Limb (tissue), 2 donors: ENCODE data around the gene DDX56.

Experiments
- DNase-seq, 2 donors: peaks; one replicate each; pipeline ENCODE4 v3.0.0-alpha.2; 2016; ENCODE audit errors: extremely low spot score in 2 of 2

The DDX56 gene, protein sequence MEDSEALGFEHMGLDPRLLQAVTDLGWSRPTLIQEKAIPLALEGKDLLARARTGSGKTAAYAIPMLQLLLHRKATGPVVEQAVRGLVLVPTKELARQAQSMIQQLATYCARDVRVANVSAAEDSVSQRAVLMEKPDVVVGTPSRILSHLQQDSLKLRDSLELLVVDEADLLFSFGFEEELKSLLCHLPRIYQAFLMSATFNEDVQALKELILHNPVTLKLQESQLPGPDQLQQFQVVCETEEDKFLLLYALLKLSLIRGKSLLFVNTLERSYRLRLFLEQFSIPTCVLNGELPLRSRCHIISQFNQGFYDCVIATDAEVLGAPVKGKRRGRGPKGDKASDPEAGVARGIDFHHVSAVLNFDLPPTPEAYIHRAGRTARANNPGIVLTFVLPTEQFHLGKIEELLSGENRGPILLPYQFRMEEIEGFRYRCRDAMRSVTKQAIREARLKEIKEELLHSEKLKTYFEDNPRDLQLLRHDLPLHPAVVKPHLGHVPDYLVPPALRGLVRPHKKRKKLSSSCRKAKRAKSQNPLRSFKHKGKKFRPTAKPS

GRCh38 chr7:44573464-44574286 is at the start of gene DDX56:
DDX56 (minus strand) TSS chr7:44573908; CDS start chr7:44573895, 13 bp downstream.
- peak; percentile 93 to 95 for DNase-seq

DNA sequence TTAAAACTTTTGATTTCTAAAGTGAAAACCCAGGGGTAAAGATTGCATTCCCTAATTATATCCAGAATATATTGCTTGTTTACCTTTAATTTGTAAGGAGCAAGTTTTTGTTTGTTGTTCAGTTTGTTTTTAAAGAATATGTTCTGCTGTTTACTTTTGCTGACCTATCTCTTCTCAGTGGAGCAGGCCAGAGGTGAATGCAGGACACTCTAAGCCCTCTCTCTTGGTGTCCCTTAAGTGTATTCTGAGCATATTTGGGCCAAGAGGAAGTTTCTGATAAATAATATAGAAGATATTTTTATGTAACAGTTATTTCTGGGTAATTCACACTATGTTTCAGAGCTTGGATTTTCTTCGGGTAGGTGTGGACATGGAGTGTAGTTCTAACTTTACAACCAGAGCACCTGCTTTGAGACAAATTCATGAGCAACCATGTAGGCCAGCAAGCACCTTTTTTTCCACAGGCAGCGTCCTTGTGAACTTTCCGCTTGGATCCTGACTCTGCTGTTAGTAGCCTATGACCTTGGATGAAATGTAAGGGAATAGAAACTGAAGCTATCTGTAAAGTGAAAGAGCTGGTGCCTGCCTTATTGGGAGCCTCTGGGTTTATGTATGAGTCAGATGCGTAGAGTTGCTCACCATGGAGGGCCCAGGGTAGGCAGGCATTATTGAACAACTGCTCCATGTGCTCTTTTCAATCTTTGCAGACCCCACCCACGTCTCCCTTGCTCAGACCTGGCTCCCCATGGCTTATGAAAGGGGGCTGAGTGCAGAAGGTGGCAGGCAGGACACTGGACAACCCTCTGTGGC is 48.8 kb upstream of the DDX56 start:
- DNase-seq, result no peak

DNA sequence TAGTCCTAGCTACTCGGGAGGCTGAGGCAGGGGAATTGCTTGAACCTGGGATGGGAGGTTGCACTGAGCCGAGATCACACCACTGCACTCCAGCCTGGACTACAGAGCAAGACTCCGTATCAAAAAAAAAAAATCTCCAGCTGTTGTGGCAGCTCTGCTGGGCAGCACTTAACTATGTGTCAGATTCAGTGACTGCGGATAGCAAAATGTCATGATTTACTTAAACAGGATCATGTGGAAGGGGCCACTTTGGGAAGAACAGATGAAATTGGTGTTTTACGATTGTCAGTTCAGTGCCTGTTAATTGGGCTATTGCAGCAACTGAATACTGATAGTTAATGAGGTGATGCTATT is 48.0 kb upstream of the DDX56 start:
- DNase-seq, result no peak

GRCh38 chr7:44621034-44621749 is 47.5 kb upstream of the DDX56 start:
- no peak for DNase-seq

DNA sequence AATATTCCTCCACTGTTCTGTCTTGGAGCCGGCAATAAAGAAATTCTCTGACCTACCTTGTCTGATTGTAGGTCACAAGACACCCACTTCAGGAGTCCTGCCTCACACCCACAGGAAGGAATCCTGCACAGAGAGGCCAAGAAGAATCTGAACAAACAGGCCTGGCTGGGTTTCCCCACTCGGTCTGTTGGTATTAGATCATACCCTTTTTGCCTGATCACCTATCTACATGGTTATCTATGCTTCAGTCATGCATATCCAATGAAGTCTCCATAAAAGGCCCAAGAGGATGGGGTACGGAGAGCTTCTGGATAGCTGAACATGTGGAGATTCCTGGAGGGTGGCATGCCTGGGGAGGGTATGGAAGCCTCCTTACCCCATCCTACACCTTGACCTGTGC is 45.0 kb upstream of the DDX56 start:
- no peak for DNase-seq

DNA sequence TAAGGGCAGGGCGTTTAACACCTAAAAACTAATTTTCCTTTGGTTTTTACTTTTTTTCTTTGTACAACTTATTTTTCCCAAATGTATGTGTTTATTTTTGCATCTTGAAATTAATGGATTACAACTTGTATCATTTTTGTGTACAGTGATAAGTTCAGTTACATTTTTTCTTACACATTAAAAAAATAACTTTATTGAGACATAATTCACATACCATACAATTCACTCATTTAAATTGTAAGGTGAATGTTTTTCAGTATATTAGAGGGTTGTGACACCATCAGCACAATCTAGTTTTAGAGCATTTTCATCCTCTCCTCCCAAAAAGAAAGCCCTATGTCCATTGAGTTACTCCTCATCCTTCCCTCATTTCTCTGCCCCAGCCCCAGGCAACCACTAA is 44.3 kb upstream of the DDX56 start:
- no peak for DNase-seq

- no peak for DNase-seq
Observed at GRCh38 chr7:44617225-44617890, 43.6 kb upstream of the DDX56 start.

GRCh38 chr7:44616545-44616944 is 42.8 kb upstream of the DDX56 start:
- no peak for DNase-seq

DNA sequence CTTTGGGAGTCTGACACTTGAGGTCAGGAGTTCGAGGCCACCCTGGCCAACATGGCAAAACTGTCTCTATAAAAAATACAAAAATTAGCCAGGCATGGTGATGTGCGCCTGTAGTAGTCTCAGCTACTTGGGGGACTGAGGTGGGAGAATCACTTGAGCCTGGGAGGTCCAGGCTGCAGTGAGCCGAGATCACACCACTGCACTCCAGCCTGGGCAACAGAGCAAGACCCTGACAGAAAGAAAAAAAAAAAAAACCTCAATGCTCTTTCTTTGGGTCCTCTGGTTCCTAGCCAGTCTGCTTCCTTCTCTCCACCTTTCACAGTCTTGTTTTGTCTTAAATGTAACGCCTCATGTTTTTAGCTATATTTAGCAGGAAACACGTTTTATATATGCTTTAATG is 42.1 kb upstream of the DDX56 start:
- no peak for DNase-seq

- DNase-seq, result no peak
Observed at GRCh38 chr7:44615149-44615611, 41.5 kb upstream of the DDX56 start.

- DNase-seq, result no peak
Observed at GRCh38 chr7:44609829-44610228, 36.1 kb upstream of the DDX56 start.

DNA sequence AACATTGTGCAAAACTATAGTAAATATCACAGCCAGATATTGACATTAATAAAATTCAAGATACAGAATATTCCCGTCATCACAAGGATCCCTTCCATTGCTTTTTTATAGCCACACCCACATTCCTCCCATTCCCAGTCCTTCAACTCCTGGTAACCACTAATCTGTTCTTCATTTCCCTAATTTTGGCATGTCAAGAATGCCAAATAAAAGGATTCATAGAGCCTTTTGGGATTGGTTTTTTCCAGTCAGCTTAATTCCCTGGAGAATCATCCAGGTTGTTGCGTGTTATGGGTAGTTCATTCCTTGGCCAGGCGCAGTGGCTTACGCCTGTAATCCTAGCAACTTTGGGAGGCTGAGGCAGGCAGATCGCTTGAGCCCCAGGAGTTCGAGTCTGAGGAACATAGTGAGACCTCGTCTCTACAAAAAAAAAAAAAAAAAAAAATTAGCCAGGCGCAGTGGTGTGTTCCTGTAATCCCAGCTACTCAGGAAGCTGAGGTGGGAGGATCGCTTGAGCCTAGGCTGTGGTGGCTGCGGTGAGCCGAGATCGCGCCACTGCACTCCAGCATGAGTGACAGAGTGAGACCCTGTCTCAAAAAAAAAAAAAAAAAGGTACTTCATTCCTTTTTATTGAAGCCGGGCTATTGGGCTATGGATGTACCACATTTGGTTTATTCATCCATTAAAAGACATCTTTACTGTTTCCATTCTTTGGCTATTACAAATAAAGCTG is 35.4 kb upstream of the DDX56 start:
- DNase-seq, result no peak

DNA sequence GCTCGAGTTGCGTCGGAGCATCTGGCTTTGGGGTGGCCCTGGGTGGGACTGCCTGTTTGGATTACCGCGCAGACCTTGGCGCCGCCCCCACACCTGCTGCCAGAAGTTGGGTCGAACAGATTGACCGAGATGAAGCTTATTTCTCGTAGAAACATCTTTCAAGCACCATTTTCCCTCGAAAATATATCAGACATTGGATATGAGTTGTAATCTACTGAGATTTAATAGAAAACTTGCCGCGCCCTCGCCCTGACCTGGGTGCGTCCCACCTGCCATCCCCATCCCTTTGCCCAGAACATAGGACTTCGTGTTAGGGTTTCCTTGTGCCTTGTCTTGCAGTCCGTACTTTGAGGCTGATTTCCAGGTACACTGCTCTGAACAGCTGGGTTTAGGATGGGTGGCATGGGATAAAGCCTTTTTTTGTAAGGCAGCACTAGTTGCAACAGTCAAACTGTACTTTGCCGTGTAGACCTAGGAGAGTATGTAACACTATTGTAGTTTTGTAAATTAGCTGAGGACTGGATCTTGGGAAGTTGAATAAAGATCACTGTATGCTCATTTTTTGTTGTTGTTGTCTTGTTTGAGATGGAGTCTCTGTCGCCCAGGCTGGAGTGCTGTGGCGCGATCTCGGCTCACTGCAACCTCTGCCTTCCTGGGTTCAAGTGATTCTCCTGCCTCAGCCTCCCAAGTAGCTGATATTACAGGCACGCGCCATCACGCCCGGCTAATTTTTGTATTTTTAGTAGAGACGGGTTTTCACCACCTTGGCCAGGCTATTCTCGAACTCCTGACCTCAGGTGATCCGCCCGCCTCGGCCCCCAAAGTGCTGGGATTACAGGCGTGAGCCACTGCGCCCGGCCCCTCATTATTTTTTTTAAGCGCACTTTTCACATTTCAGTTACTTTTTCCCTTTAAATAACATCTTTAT is 33.7 kb upstream of the DDX56 start:
- no peak for DNase-seq

GRCh38 chr7:44606341-44607140 is 32.8 kb upstream of the DDX56 start, which contains the start of gene OGDH:
OGDH (plus strand) TSS chr7:44606627; CDS start chr7:44624344, 17,717 bp downstream.
- DNase-seq, result peak; percentile 99 to 100

DNA sequence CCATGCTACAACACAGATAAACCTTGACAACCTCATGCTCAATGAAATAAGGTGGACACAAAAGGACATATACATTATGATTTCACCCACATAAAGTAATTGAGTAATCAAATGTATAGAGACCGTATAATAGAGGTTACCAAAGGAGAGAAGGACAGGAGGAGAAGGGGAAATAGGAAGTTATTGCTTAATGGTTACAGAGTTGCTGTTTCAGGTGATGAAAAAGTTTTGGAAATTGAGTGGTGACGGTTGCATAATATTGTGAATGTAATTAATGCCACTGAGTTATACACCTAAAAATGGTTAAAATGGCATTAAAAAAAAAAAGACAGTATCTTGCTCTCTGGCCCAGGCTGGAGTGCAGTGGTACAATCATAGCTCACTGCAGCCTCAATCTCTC is 31.2 kb upstream of the DDX56 start:
- DNase-seq, result no peak

DNA sequence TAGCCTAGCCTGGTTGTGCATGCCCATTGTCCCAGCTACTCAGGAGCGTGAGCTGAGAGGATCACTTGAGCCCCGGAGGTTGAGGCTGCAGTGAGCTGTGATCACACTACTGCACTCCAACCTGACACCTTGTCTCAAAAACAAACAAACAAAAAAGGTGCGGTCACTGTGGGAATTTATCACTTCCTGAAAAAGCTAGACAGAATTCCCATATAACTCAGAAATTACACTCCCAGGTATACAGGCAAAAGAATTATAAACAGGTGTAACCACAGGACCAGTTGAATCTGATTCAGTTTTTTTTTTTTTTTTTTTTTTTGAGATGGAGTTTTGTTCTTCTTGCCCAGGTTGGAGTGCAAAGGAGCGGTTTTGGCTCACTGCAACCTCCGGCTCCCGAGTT is 29.5 kb upstream of the DDX56 start:
- DNase-seq, result no peak

DNA sequence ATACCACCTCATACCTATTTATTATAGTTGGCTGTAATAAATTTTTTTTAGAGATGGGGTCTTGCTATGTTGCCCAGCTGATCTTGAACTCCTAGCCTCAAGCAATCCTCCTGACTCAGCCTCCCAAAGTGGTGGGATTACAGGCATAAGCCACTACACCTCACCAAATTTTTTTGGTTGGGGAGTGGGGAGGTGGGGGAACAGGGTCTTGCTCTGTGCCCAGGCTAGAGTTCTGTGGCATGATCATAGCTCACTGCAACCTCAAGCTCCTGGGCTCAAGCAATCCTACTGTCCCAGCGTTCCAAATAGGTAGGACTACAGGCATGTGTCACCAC is 28.8 kb upstream of the DDX56 start:
- no peak for DNase-seq

GRCh38 chr7:44599222-44599621 is 25.5 kb upstream of the DDX56 start:
- DNase-seq, result no peak
